Ishikawa (cell line): ENCODE data around the gene XXYLT1.

Experiments
- CEBPB ChIP-seq: IDR thresholded peaks from 2 replicates; pipeline ENCODE4 v1.6.1; 2012
- CREB1 ChIP-seq: IDR thresholded peaks from 2 replicates; pipeline ENCODE4 v1.6.1; 2012; ENCODE audit warnings: low read depth
- EGR1 ChIP-seq: IDR thresholded peaks from 2 replicates; pipeline ENCODE4 v1.6.1; 2012
- EP300 ChIP-seq: IDR thresholded peaks from 2 replicates; pipeline ENCODE4 v1.6.1; 2012; ENCODE audit warnings: borderline replicate concordance
- FOXM1 ChIP-seq: IDR thresholded peaks from 2 replicates; pipeline ENCODE4 v1.6.1; 2012; ENCODE audit warnings: low read depth, borderline replicate concordance
- NFIC ChIP-seq: IDR thresholded peaks from 2 replicates; pipeline ENCODE4 v1.6.1; 2012
- RAD21 ChIP-seq: IDR thresholded peaks from 2 replicates; pipeline ENCODE4 v1.6.1; 2012; ENCODE audit warnings: low read depth
- TAF1 ChIP-seq: IDR thresholded peaks from 2 replicates; pipeline ENCODE4 v1.6.1; 2012; ENCODE audit warnings: low read depth, mild to moderate bottlenecking
- TCF12 ChIP-seq: IDR thresholded peaks from 2 replicates; pipeline ENCODE4 v1.6.1; 2012; ENCODE audit warnings: low read depth
- TEAD4 ChIP-seq: IDR thresholded peaks from 2 replicates; pipeline ENCODE4 v1.6.1; 2012
- YY1 ChIP-seq: IDR thresholded peaks from 2 replicates; pipeline ENCODE4 v1.6.1; 2012; ENCODE audit warnings: low read depth
- ZBTB7A ChIP-seq: IDR thresholded peaks from 2 replicates; pipeline ENCODE4 v1.6.1; 2012; ENCODE audit warnings: low read depth
- TF ChIP-seq, protein P1 (sequence below): IDR thresholded peaks from 2 replicates; pipeline ENCODE4 v1.6.1; 2012
- TF ChIP-seq, protein P2 (sequence below): IDR thresholded peaks from 2 replicates; pipeline ENCODE4 v1.6.1; 2012; ENCODE audit warnings: low read depth, mild to moderate bottlenecking
- TF ChIP-seq, protein P3 (sequence below): IDR thresholded peaks from 2 replicates; pipeline ENCODE4 v1.6.1; 2012

XXYLT1 gene

DNA sequence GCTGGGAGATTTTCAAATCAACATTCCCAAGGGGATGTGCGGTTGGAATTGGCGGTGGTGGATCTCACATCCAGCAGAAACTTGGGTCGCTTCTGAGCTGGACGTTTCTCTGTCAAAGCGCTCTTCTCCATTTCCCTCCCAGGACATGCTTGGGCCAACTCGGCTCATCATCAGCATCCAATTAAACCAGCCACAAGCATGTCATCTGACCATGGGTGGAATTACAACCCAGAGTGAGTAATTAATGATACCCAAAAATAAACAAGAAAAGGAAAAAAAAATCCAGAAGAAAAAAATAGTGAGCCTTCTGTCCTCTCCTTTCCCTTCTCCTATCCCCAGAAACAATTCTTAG lies 111.2 kb downstream of the XXYLT1 start:
- TF ChIP-seq, protein P1, sequence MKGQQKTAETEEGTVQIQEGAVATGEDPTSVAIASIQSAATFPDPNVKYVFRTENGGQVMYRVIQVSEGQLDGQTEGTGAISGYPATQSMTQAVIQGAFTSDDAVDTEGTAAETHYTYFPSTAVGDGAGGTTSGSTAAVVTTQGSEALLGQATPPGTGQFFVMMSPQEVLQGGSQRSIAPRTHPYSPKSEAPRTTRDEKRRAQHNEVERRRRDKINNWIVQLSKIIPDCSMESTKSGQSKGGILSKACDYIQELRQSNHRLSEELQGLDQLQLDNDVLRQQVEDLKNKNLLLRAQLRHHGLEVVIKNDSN: no peak
- TF ChIP-seq, protein P2, sequence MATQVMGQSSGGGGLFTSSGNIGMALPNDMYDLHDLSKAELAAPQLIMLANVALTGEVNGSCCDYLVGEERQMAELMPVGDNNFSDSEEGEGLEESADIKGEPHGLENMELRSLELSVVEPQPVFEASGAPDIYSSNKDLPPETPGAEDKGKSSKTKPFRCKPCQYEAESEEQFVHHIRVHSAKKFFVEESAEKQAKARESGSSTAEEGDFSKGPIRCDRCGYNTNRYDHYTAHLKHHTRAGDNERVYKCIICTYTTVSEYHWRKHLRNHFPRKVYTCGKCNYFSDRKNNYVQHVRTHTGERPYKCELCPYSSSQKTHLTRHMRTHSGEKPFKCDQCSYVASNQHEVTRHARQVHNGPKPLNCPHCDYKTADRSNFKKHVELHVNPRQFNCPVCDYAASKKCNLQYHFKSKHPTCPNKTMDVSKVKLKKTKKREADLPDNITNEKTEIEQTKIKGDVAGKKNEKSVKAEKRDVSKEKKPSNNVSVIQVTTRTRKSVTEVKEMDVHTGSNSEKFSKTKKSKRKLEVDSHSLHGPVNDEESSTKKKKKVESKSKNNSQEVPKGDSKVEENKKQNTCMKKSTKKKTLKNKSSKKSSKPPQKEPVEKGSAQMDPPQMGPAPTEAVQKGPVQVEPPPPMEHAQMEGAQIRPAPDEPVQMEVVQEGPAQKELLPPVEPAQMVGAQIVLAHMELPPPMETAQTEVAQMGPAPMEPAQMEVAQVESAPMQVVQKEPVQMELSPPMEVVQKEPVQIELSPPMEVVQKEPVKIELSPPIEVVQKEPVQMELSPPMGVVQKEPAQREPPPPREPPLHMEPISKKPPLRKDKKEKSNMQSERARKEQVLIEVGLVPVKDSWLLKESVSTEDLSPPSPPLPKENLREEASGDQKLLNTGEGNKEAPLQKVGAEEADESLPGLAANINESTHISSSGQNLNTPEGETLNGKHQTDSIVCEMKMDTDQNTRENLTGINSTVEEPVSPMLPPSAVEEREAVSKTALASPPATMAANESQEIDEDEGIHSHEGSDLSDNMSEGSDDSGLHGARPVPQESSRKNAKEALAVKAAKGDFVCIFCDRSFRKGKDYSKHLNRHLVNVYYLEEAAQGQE: no peak
- TF ChIP-seq FOXM1 (no peak), EP300 (no peak), RAD21 (no peak), TAF1 (no peak), NFIC (no peak), TCF12 (no peak), TEAD4 (no peak), ZBTB7A (no peak), YY1 (no peak), CREB1 (no peak), EGR1 (no peak), CEBPB (no peak)

DNA sequence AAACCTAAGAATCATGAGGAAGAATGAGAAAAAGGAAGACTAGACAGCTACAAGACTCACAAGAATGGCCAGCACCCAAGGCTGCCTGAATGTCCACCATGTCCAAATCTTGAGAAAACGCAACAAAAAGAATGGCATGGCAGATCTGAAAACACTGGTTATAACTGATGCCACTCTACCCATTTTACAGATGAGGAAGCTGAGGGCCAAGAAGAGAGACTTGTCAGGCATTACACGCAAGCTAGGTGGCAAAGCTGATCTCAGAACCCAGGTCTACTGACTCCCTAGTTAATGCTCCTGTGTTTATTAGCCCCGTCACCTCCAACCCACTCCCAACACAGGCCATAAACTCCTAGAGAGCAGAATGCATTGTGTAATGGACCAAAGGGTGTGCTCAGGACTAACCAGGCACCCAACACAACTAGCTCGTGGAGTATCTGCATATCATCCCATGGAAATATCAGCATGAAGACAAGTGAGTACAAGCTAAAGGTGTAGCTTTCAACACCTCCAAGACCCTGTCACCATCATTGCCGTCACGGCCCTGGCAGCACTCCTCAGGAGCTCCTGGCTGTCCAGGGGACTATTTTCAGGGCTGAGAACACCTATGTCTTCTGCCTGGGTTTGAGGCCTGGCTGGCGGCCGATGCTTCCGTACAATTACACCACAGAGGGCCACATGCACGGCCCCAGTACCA lies 111.7 kb downstream of the XXYLT1 start:
- TF ChIP-seq CREB1 (no peak), NFIC (no peak), EGR1 (no peak), ZBTB7A (no peak), RAD21 (no peak), EP300 (no peak), YY1 (no peak)
- TF ChIP-seq, protein P2: no peak

DNA sequence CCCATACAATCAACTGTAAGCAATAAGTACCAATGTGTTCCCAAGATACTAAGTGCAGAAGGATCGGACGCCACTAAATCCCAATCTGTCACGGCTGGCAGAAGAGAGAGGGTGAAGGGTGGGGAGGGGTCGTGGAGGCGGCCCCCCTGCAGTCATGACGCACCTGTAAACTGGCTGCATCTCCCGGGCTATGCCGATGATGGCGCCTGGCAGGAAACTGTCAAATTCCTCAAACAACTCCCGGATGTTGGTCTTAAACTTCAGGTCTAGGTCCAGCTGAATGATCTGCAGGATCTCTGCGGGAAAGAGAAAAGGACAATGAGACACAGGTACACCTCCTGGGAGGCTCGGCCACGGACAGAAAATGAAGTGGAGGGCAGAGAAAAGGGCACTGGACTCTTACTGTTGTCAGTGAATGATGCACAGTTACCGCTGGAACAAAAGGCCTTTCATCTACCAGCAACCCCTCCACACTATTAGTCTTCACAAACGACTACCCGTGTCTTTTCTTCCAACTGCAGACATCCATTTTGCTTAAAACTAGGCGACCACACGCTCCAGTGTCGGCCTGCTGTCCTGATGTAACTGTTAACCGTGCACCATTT lies 114.6 kb downstream of the XXYLT1 start:
- TF ChIP-seq EGR1: no peak
- no peak for TF ChIP-seq CREB1
- no peak for TF ChIP-seq EP300
- TF ChIP-seq, protein P2: no peak
- no peak for TF ChIP-seq RAD21
- TF ChIP-seq YY1: no peak
- no peak for TF ChIP-seq TCF12
- TF ChIP-seq TAF1: no peak
- TF ChIP-seq, protein P3, sequence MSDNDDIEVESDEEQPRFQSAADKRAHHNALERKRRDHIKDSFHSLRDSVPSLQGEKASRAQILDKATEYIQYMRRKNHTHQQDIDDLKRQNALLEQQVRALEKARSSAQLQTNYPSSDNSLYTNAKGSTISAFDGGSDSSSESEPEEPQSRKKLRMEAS: no peak

DNA sequence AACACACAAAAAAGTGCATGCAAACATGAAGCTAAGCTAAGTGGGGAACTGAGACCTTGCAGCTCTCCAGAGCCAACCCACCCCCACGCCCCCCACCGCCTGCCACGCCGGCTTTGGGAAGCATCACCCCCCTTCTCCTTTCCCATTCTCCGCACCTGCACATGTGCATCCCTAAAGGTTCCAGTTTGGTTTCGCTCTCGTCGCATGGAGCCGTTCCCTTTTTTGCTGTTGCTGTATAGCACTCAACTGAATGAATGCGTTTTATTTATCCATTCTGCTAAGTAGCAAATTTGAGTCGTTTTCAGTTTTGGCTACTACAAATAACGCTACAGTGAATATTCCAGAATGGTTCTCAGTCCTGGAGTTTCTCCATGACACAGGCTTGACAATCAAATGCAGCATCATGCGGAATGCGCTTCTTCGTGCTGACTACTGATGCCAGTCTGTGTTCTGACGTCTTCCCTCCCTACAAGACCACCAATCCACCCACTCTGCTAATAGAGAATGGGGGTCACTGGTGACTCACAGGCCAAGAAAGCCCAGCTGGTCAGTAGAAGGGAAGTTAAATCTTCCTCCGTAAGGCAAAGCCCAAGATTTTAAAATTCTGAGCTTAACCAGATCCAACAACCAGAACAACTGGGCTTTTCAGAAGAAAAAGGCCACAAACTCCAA lies 115.3 kb downstream of the XXYLT1 start:
- no peak for TF ChIP-seq NFIC
- TF ChIP-seq, protein P3: no peak
- no peak for TF ChIP-seq EP300
- TF ChIP-seq YY1: no peak
- TF ChIP-seq CEBPB: no peak
- no peak for TF ChIP-seq TAF1
- no peak for TF ChIP-seq FOXM1
- no peak for TF ChIP-seq EGR1
- TF ChIP-seq RAD21: no peak
- TF ChIP-seq, protein P1: no peak
- TF ChIP-seq TCF12: no peak
- TF ChIP-seq ZBTB7A: no peak
- TF ChIP-seq TEAD4: no peak
- TF ChIP-seq, protein P2: no peak
